ENCODE results near the gene NCOA4.

DNA sequence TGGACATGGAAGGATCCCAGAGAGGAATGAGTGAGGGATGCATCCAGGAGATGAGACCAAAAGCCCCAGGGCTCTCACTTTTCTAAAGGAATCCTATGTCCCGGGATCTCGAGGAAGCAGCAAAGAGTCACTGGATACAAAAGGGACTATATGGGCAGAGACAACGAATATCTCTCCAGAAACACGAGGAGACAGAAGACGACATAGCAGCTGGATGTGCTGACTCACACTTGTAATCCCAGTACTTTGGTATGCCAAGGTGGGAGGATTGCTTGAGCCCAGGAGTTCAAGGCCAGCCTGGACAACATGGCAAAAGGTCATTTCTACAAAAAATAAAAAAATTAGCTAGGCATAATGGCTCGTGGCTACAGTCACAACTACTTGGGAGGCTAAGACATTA, 40.3 kb upstream of the NCOA4 start:
- TF ChIP-seq CTCF (conservative IDR thresholded peaks at IDR 0.05; ENCODE audit: low read length) (no peak), EZH2phosphoT487 (IDR thresholded peaks at IDR 0.05; ENCODE audit: borderline replicate concordance, low read depth, low read length) (no peak)
